Thoracic aorta (tissue), 2 donors: Measurements from ENCODE around the gene CROCC. TPM values are rescaled to one million over a fixed set of nuclear protein-coding genes. Genes with fewer than 3 reads are reported as not detected.
"Not testable (repeated sequence)": the region's sequence is repeated elsewhere in the genome, so short reads cannot be mapped to it uniquely, and the experiment has no call there.

Source experiments
- ATAC-seq: fragments of 150-250 bp; one replicate; pipeline ENCODE4 v1.8.0; 2017; ENCODE audit warnings: low read depth; ENCODE audit not compliant: insufficient number of reproducible peaks, low FRiP score
- DNase-seq: peaks from one replicate; pipeline ENCODE4 v3.0.0-alpha.2; 2020; ENCODE audit warnings: low spot score
- H3K27ac ChIP-seq, 2 donors: fragments of 200-600 bp; sonication (generic); 1 replicate in 1 of 2; 2 replicates in 1 of 2; pipeline ENCODE4 v1.5.1; 2016; ENCODE audit warnings: mild to moderate bottlenecking in 2 of 2, moderate library complexity in 2 of 2
- H3K27me3 ChIP-seq: fragments of 200-600 bp; sonication (generic); replicated peaks from 2 replicates; pipeline ENCODE4 v1.6.0; 2016; ENCODE audit warnings: mild to moderate bottlenecking; ENCODE audit not compliant: insufficient read depth
- H3K36me3 ChIP-seq: fragments of 200-600 bp; sonication (generic); one replicate; pipeline ENCODE4 v1.5.1; 2016
- H3K4me1 ChIP-seq, 2 donors: fragments of 200-600 bp; sonication (generic); 1 replicate in 1 of 2; 2 replicates in 1 of 2; pipeline versions ENCODE4 v1.5.1 to v1.6.0; 2016; ENCODE audit warnings: low read depth in 2 of 2, mild to moderate bottlenecking in 1 of 2; ENCODE audit not compliant: control insufficient read depth in 1 of 2
- H3K4me3 ChIP-seq: fragments of 200-600 bp; sonication (generic); 2 replicates; pipeline ENCODE4 v1.5.1; 2016; ENCODE audit warnings: mild to moderate bottlenecking
- H3K9me3 ChIP-seq: fragments of 200-600 bp; sonication (generic); 2 replicates; pipeline ENCODE4 v1.5.1; 2016
- CTCF ChIP-seq: fragments of 200-600 bp; sonication (generic); IDR thresholded peaks from one replicate; pipeline ENCODE4 v1.5.1; 2019; ENCODE audit warnings: antibody characterized with exemption
- total RNA-seq, 2 donors: library from RNA; depleted of rRNA; stranded (reverse); fragments of >200 nt; gene quantifications; one replicate each; pipeline versions ENCODE4 v1.1.0 to v1.2.3, GENCODE V29; 2016

The CROCC gene
- total RNA-seq, 2 donors from 2014 or later, result 49.7 to 56.2 TPM

- H3K4me1 ChIP-seq, result no peaks in the 10 kb centered on the region
- no peak overlapping the region for H3K4me3 ChIP-seq
- peaks cover 12% of the 10 kb centered on the region for H3K36me3 ChIP-seq
- H3K27me3 ChIP-seq, result no peaks in the 10 kb centered on the region
- ATAC-seq (no peak), DNase-seq (no peak)
- TF ChIP-seq CTCF, result no peak
- no peak overlapping the region for H3K27ac ChIP-seq
- H3K9me3 ChIP-seq, result no peaks in the 10 kb centered on the region
Observed at GRCh38 chr1:16938351-16939321, 16.9 kb downstream of the CROCC start.

- not testable (repeated sequence) for DNase-seq, H3K27me3 ChIP-seq, ATAC-seq, H3K4me1 ChIP-seq, H3K9me3 ChIP-seq, H3K4me3 ChIP-seq, H3K27ac ChIP-seq
- H3K36me3 ChIP-seq, result peaks cover 12% of the 10 kb centered on the region
Observed at GRCh38 chr1:16939386-16940180, 17.9 kb downstream of the CROCC start.

GRCh38 chr1:16944038-16944437, 22.3 kb downstream of the CROCC start:
- Histone ChIP-seq H3K9me3 (no peaks in the 10 kb centered on the region), H3K27me3 (no peaks in the 10 kb centered on the region), H3K4me3 (no peak overlapping the region), H3K27ac (no peak overlapping the region), H3K36me3 (peaks cover 16% of the 10 kb centered on the region), H3K4me1 (peaks cover 0 to 6% of the 10 kb centered on the region in 2 donors)
- TF ChIP-seq CTCF, result no peak
- no peak for ATAC-seq
- no peak for DNase-seq

GRCh38 chr1:16945512-16945911, 23.8 kb downstream of the CROCC start:
- ATAC-seq, H3K27ac ChIP-seq, H3K9me3 ChIP-seq, H3K4me1 ChIP-seq, H3K27me3 ChIP-seq, DNase-seq, H3K4me3 ChIP-seq: not testable (repeated sequence)
- peaks cover 14% of the 10 kb centered on the region for H3K36me3 ChIP-seq

GRCh38 chr1:16946185-16946584, 24.5 kb downstream of the CROCC start:
- not testable (repeated sequence) for H3K4me3 ChIP-seq, H3K9me3 ChIP-seq, H3K27ac ChIP-seq, H3K27me3 ChIP-seq, DNase-seq, ATAC-seq, H3K4me1 ChIP-seq
- peaks cover 11% of the 10 kb centered on the region for H3K36me3 ChIP-seq

GRCh38 chr1:16946646-16947045, 24.9 kb downstream of the CROCC start:
- Histone ChIP-seq H3K4me1 (peaks cover 0 to 6% of the 10 kb centered on the region in 2 donors), H3K9me3 (no peaks in the 10 kb centered on the region), H3K27me3 (no peaks in the 10 kb centered on the region), H3K4me3 (no peak overlapping the region), H3K36me3 (peaks cover 11% of the 10 kb centered on the region), H3K27ac (no peak overlapping the region)
- ATAC-seq (no peak), DNase-seq (no peak)
- TF ChIP-seq CTCF, result no peak

- DNase-seq, H3K27ac ChIP-seq, H3K4me3 ChIP-seq, H3K27me3 ChIP-seq, H3K4me1 ChIP-seq, H3K9me3 ChIP-seq, ATAC-seq: not testable (repeated sequence)
- H3K36me3 ChIP-seq, result peaks cover 11% of the 10 kb centered on the region
Observed at GRCh38 chr1:16948282-16948891, 26.7 kb downstream of the CROCC start.

- ATAC-seq, H3K9me3 ChIP-seq, H3K27ac ChIP-seq, H3K4me1 ChIP-seq, H3K4me3 ChIP-seq, H3K27me3 ChIP-seq, DNase-seq: not testable (repeated sequence)
- H3K36me3 ChIP-seq, result peaks cover 11% of the 10 kb centered on the region
Observed at GRCh38 chr1:16949026-16949425, 27.3 kb downstream of the CROCC start.

GRCh38 chr1:16952376-16952775, 30.6 kb downstream of the CROCC start:
- not testable (repeated sequence) for DNase-seq, H3K27ac ChIP-seq, H3K9me3 ChIP-seq, ATAC-seq, H3K27me3 ChIP-seq, H3K4me1 ChIP-seq, H3K4me3 ChIP-seq
- H3K36me3 ChIP-seq, result peaks cover 15% of the 10 kb centered on the region
